Femur (tissue), 1 donor: ENCODE data around the gene LCNL1.

ENCODE experiments used
- DNase-seq: peaks from one replicate; pipeline ENCODE4 v3.0.0-alpha.2; 2017

LCNL1 gene

GRCh38 chr9:136977223-136977622, 5.6 kb upstream of the LCNL1 start, which contains the start of gene PTGDS:
Gene PTGDS (plus strand): TSS chr9:136977504. CDS start chr9:136977579, 75 bp downstream.
- no peak for DNase-seq

- DNase-seq: no peak
These were observed 5.1 kb upstream of the LCNL1 start for GRCh38 chr9:136977649-136978072.

- peak; percentile 72 for DNase-seq
These were observed 4.5 kb upstream of the LCNL1 start for GRCh38 chr9:136978073-136978864.

- no peak for DNase-seq
These were observed 3.8 kb upstream of the LCNL1 start for GRCh38 chr9:136978865-136979544.

GRCh38 chr9:136979769-136980587, 2.8 kb upstream of the LCNL1 start:
- DNase-seq: no peak

GRCh38 chr9:136980669-136981478, 1.9 kb upstream of the LCNL1 start:
- no peak for DNase-seq

- no peak for DNase-seq
These were observed 1.1 kb upstream of the LCNL1 start for GRCh38 chr9:136981588-136982231.

- DNase-seq: no peak
These were observed 374 bp downstream of the LCNL1 start for GRCh38 chr9:136983167-136983566.

- no peak for DNase-seq
These were observed 992 bp downstream of the LCNL1 start for GRCh38 chr9:136983656-136984314.

GRCh38 chr9:136984464-136985026, 1.8 kb downstream of the LCNL1 start:
- no peak for DNase-seq

- no peak for DNase-seq
These were observed 2.3 kb downstream of the LCNL1 start for GRCh38 chr9:136985027-136985602.

- no peak for DNase-seq
These were observed 3.1 kb downstream of the LCNL1 start for GRCh38 chr9:136985853-136986252.

- no peak for DNase-seq
These were observed 6.1 kb downstream of the LCNL1 start for GRCh38 chr9:136988872-136989271.

- DNase-seq: no peak
These were observed 7.6 kb downstream of the LCNL1 start for GRCh38 chr9:136990242-136990911.

GRCh38 chr9:136991993-136992818, 9.4 kb downstream of the LCNL1 start, which contains the start of gene PAXX:
Gene PAXX (plus strand): TSS chr9:136992422. CDS start chr9:136992444, 22 bp downstream.
- peak; percentile 93 for DNase-seq

- DNase-seq: no peak
These were observed 10.1 kb downstream of the LCNL1 start for GRCh38 chr9:136992819-136993369.

GRCh38 chr9:136994180-136994887, 11.5 kb downstream of the LCNL1 start:
- no peak for DNase-seq

GRCh38 chr9:136994888-136995230, 12.1 kb downstream of the LCNL1 start:
- no peak for DNase-seq
